HG03039 (cell line): ENCODE measurements around the gene AQP11.

Experiments used
- ATAC-seq: cut with Tn5 transposase; IDR thresholded peaks from one replicate; pipeline ENCODE4 v1.9.1; 2021; ENCODE audit warnings: mild to moderate bottlenecking, moderate library complexity; ENCODE audit not compliant: unreplicated experiment

AQP11 gene

DNA sequence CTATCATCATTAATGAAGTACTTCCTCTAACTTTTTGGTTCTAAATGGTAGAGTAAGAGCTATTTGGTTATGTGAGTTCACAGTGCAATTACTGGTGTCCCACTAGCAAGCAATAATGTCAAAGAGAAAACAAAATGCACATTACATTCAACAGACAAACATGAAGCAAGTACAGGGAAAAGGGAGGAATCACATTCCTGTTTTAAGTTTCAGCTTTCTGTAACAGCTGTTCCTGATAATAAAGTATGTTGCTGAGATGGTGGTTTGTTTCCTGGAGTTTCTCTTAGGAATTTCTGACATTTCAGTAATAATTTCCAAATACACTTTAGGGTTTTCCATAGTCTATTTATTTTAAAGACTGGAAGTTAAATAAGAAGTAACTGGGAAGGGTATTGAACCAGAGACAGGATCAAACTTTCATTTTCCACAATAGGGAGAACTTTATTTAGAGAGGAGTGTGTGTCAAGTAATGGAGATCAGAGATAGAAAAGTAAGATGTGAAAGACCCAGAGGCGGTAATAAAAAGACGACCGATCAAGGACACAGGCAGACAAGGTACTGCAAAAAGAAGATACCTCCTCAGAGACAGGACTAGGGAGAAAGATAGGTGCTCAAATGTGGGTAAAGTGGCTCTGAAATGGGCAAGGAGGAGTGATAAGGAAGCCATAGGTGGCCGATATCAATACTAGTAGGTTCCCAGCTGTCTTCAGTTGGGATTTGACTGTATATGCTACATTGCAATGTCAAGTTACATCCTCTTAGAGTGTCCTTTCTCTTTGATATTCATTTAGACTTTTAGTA is 68.7 kb downstream of the AQP11 start:
- ATAC-seq = no peak
